Measurements from ENCODE around the gene LGALS9C.
"Not testable (repeated sequence)": the region's sequence is repeated elsewhere in the genome, so short reads cannot be mapped to it uniquely, and the experiment has no call there.

Gene LGALS9C

DNA sequence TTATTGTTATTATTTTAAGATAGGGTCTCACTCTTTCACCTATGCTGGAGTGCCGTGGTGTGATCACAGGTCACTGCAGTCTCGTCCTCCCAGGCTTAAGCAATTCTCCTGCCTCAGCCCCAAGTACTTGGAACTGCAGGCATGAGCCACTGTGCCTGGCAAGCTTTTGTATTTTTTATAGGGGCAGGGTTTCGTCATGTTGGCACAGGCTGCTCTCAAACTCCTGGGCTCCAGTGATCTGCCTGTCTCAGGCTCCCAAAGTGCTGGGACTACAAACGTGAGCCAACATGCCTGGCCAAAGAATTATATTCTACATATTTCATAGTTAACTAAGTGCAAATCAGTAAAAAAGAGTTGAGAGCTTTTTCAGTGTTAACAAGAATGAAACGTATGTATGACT, 65.6 kb downstream of the LGALS9C start:
- not testable (repeated sequence) for DNase-seq

DNA sequence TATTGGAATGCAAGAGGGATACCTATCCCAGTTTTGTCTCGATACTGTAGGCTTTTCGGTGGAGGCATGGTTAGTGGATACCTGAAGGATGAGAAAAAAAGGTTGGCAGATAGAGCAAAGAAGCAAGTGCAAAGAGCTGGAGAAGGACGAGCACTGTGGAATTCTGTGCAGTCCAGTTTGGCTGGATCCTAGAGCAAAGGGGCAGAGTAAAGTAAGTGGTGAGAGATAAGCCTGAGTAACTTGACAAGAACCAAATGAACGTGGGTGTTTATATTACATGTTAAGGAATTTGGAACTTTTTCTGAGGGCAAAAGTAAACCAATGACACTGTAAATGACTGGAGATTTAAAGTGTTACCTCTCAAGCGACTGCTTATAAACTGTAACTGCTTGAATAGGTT, 66.3 kb downstream of the LGALS9C start:
- not testable (repeated sequence) for DNase-seq
